ENCODE results near the gene SPPL2A. TPM values are rescaled to one million over a fixed set of nuclear protein-coding genes. Genes with fewer than 3 reads are reported as not detected.
A peak's percentile ranks its signal among the peaks of the same experiment; 100 is the strongest.

Gene SPPL2A
- total RNA-seq, 1 experiment from 2014 or later, result 61.0 TPM

GRCh38 chr15:50810128-50810527 is 44.6 kb upstream of the SPPL2A start:
- DNase-seq (ENCODE audit: low read depth, low spot score) (no peak), ATAC-seq (no peak)
- intact Hi-C loops (cut with micrococcal nuclease), result no loop called here
- H3K9me3 ChIP-seq (ENCODE audit: control insufficient read depth in 1 of 2, insufficient read depth in 1 of 2, low read depth in 1 of 2, low read length in 2 of 2), result no peaks in the 10 kb centered on the region
- H3K27ac ChIP-seq (ENCODE audit: low read depth, low read length), result no peak overlapping the region
- BruUV-seq (replicated peaks), result no TSS peak
- no peaks in the 10 kb centered on the region; the same call in 1 of the 2 replicates for H3K9me2 ChIP-seq (ENCODE audit: insufficient read depth)
- H3K9ac ChIP-seq (ENCODE audit: low read length), result no peak overlapping the region
- no peaks in the 10 kb centered on the region for H3K36me3 ChIP-seq (ENCODE audit: control insufficient read depth in 1 of 2, insufficient read depth in 2 of 2, low read length in 2 of 2)
- no peaks in the 10 kb centered on the region for H3K4me1 ChIP-seq (ENCODE audit: control insufficient read depth in 1 of 2, insufficient read depth in 2 of 2, low read length in 2 of 2)
- H4K20me1 ChIP-seq (ENCODE audit: insufficient read depth), result no peaks in the 10 kb centered on the region
- CTCF ChIA-PET, result interaction anchor here (0.6 kb wide), 1 partner anchor 486 kb away, joined by 3 read pairs; no protein-coding TSS in a partner anchor
- H3K4me2 ChIP-seq (ENCODE audit: low read length), result no peak overlapping the region
- no peak overlapping the region for H3K4me3 ChIP-seq (replicated peaks in 1 of 2; ENCODE audit: low read depth in 1 of 2, low read length in 2 of 2)
- peak overlapping the region; percentile 21 for H2AFZ ChIP-seq (ENCODE audit: low read depth, low read length, poor library complexity, severe bottlenecking)
- RAD21 ChIA-PET (ENCODE audit: low non-redundant PET in 1 of 2, low total read pairs in 2 of 2, uncharacterized antibody in 2 of 2, unreplicated experiment in 2 of 2), result no interaction called here
- POLR2A ChIA-PET, result no interaction called here
- H3K27me3 ChIP-seq (ENCODE audit: insufficient read depth, low read length), result no peaks in the 10 kb centered on the region
- TF ChIP-seq EGR1 (IDR thresholded peaks at IDR 0.05; ENCODE audit: low read depth), result no peak
- TF ChIP-seq ZNF274 (IDR thresholded peaks at IDR 0.05; ENCODE audit: low read depth, low read length), result no peak
- TF ChIP-seq ELF1 (IDR thresholded peaks at IDR 0.05; ENCODE audit: borderline replicate concordance, low read depth), result no peak
- no peak for TF ChIP-seq ZFX (IDR thresholded peaks at IDR 0.05)
- TF ChIP-seq MAX (IDR thresholded peaks at IDR 0.05), result no peak
- TF ChIP-seq EZH2phosphoT487 (IDR thresholded peaks at IDR 0.05; ENCODE audit: borderline replicate concordance), result no peak
- TF ChIP-seq POLR2A (IDR thresholded peaks at IDR 0.05; ENCODE audit: borderline replicate concordance, extremely low read depth, insufficient read depth, insufficient read length), result no peak
- TF ChIP-seq POLR2AphosphoS5 (IDR thresholded peaks at IDR 0.05; ENCODE audit: low read depth, low read length), result no peak
- no peak for TF ChIP-seq YY1 (IDR thresholded peaks at IDR 0.05; ENCODE audit: extremely low read depth, insufficient replicate concordance, low read depth, low read length)
- TF ChIP-seq JUND (IDR thresholded peaks at IDR 0.05), result no peak
- no peak for TF ChIP-seq CBX3 (IDR thresholded peaks at IDR 0.05; ENCODE audit: low read depth)
- TF ChIP-seq FOSL1 (IDR thresholded peaks at IDR 0.05; ENCODE audit: low read depth), result no peak
- no peak for TF ChIP-seq SRF (IDR thresholded peaks at IDR 0.05; ENCODE audit: low read depth)
- no peak for TF ChIP-seq CEBPB (IDR thresholded peaks at IDR 0.05; ENCODE audit: low read depth)
- no peak for TF ChIP-seq TCF7L2 (IDR thresholded peaks at IDR 0.05; ENCODE audit: borderline replicate concordance, extremely low read depth, insufficient read depth, insufficient read length)
- TF ChIP-seq CTCF (IDR thresholded peaks at IDR 0.05 in 2 of 3, conservative IDR thresholded peaks at IDR 0.05 in 1 of 3; ENCODE audit: borderline replicate concordance in 1 of 3, insufficient read depth in 1 of 3, low read depth in 2 of 3, low read length in 2 of 3), result no peak
- TF ChIP-seq REST (IDR thresholded peaks at IDR 0.05; ENCODE audit: low read depth), result no peak
- TF ChIP-seq ZBTB33 (IDR thresholded peaks at IDR 0.05; ENCODE audit: extremely low read depth, insufficient replicate concordance, low read length), result no peak
- no peak for TF ChIP-seq ATF3 (IDR thresholded peaks at IDR 0.05)
- H3K79me2 ChIP-seq (ENCODE audit: insufficient read depth, low read length), result no peaks in the 10 kb centered on the region

Data from HCT116 (cell line).